Liver (tissue), 10 donors: ENCODE measurements around the gene TRPC4. TPM values are rescaled to one million over a fixed set of nuclear protein-coding genes. Genes with fewer than 3 reads are reported as not detected.
"Not testable (repeated sequence)": the region's sequence is repeated elsewhere in the genome, so short reads cannot be mapped to it uniquely, and the experiment has no call there.

ENCODE experiments used
- DNase-seq: peaks from one replicate; pipeline ENCODE4 v3.0.0-alpha.2; 2017; ENCODE audit warnings: low spot score
- H3K27ac ChIP-seq, 2 donors: one replicate each; pipeline ENCODE4 v1.7.0; 2013; ENCODE audit warnings: inconsistent platforms in 2 of 2, low read length in 2 of 2, control low read depth in 1 of 2, low read depth in 1 of 2, mild to moderate bottlenecking in 1 of 2
- H3K27me3 ChIP-seq, 4 donors: one replicate each; pipeline versions ENCODE4 v1.6.1 to v1.7.0; 2013; ENCODE audit warnings: low read length in 3 of 4, inconsistent platforms in 1 of 4, mild to moderate bottlenecking in 1 of 4, moderate library complexity in 1 of 4; ENCODE audit not compliant: control insufficient read depth in 4 of 4, insufficient read depth in 4 of 4
- H3K36me3 ChIP-seq, 4 donors: one replicate each; pipeline versions ENCODE4 v1.6.1 to v1.7.0; 2013; ENCODE audit warnings: low read length in 3 of 4, mild to moderate bottlenecking in 3 of 4, low read depth in 1 of 4, moderate library complexity in 1 of 4; ENCODE audit not compliant: control insufficient read depth in 4 of 4, insufficient read depth in 3 of 4
- H3K4me1 ChIP-seq, 4 donors: one replicate each; pipeline versions ENCODE4 v1.6.1 to v1.7.0; 2013; ENCODE audit warnings: low read length in 3 of 4, mild to moderate bottlenecking in 3 of 4, moderate library complexity in 1 of 4; ENCODE audit not compliant: control insufficient read depth in 4 of 4, insufficient read depth in 4 of 4
- H3K4me3 ChIP-seq, 3 donors: one replicate each; pipeline versions ENCODE4 v1.6.1 to v1.7.0; 2013; ENCODE audit warnings: low read length in 3 of 3, control low read depth in 1 of 3, low read depth in 1 of 3, mild to moderate bottlenecking in 1 of 3
- H3K9ac ChIP-seq, 2 donors: one replicate each; pipeline ENCODE4 v1.7.0; 2013; ENCODE audit warnings: low read length in 2 of 2, mild to moderate bottlenecking in 2 of 2, moderate library complexity in 2 of 2, control low read depth in 1 of 2, low read depth in 1 of 2
- H3K9me3 ChIP-seq, 4 donors: one replicate each; pipeline versions ENCODE4 v1.6.1 to v1.7.0; 2013; ENCODE audit warnings: low read length in 3 of 4; ENCODE audit not compliant: control insufficient read depth in 4 of 4
- ATF3 ChIP-seq: IDR thresholded peaks from 2 replicates; pipeline ENCODE4 v1.6.1; 2016; ENCODE audit warnings: antibody characterized with exemption
- FOXA1 ChIP-seq: IDR thresholded peaks from 2 replicates; pipeline ENCODE4 v1.6.1; 2016; ENCODE audit warnings: antibody characterized with exemption
- HNF4A ChIP-seq, 2 donors: conservative IDR thresholded peaks; 2 replicates each; pipeline ENCODE4 v1.6.1; 2016; ENCODE audit warnings: antibody characterized with exemption in 2 of 2, mild to moderate bottlenecking in 2 of 2
- JUND ChIP-seq, 2 donors: IDR thresholded peaks; 2 replicates each; pipeline ENCODE4 v1.6.1; 2016; ENCODE audit warnings: antibody characterized with exemption in 2 of 2
- YY1 ChIP-seq: IDR thresholded peaks from 2 replicates; pipeline ENCODE4 v1.6.1; 2016; ENCODE audit warnings: antibody characterized with exemption, mild to moderate bottlenecking
- WGBS: extraction: QIAGEN DNeasy Blood & Tissue Kit; methylation state at CpG from one replicate; pipeline ENCODE4 v1.1.7; 2013; 5-methylcytosine and 5-hydroxymethylcytosine counted together
- polyA plus RNA-seq, 2 donors: library from polyadenylated mRNA; stranded (reverse) in 1 of 2; unstranded in 1 of 2; fragments of 200-250 nt in 1 of 2; fragments of >200 nt in 1 of 2; fragmentation: Nextera tagmentation in 1 of 2; extraction: Ambion mirVana in 1 of 2; gene quantifications; one replicate each; pipeline versions ENCODE4 v1.2.1 to v1.2.3, GENCODE V29; 2013 to 2015
- small RNA-seq: library from RNA; depleted of rRNA; stranded (forward); fragments of <200 nt; gene quantifications from one replicate; pipeline ENCODE3, GENCODE V24; 2014
- total RNA-seq, 2 donors: library from RNA; depleted of rRNA; stranded (reverse); fragments of >200 nt; gene quantifications; one replicate each; pipeline ENCODE4 v1.2.3, GENCODE V29; 2014
- donor health status: healthy.
- donor health status: healthy.
- donor health status: healthy.
- donor health status: healthy.
- donor health status: healthy.

TRPC4 gene
- total and polyA plus RNA-seq, 4 donors: 0.04 to 0.17 (median 0.05) TPM; not detected in 1

- H3K27ac ChIP-seq: no peak overlapping the region
- H3K4me1 ChIP-seq: no peaks in the 10 kb centered on the region
- TF ChIP-seq YY1: no peak
- no peak for TF ChIP-seq ATF3
- no peak for TF ChIP-seq FOXA1
- no peak for TF ChIP-seq HNF4A (conservative IDR thresholded peaks at IDR 0.05)
- no peak overlapping the region for H3K4me3 ChIP-seq
- WGBS: 30% methylated on average over 2 of the region's 2 CpGs
- no peak overlapping the region for H3K9ac ChIP-seq
- DNase-seq: no peak
- H3K27me3 ChIP-seq: peaks cover 0 to 5% (median 0%) of the 10 kb centered on the region in 4 donors
- no peaks in the 10 kb centered on the region for H3K9me3 ChIP-seq
- H3K36me3 ChIP-seq: no peaks in the 10 kb centered on the region
These were observed 275.0 kb downstream of the TRPC4 start for GRCh38 chr13:37594550-37594949.

- H3K27ac ChIP-seq, H3K27me3 ChIP-seq, H3K9me3 ChIP-seq, H3K4me1 ChIP-seq, H3K36me3 ChIP-seq, H3K4me3 ChIP-seq, DNase-seq, H3K9ac ChIP-seq: not testable (repeated sequence)
- 80% methylated on average over 4 of the region's 4 CpGs for WGBS
These were observed 280.2 kb downstream of the TRPC4 start for GRCh38 chr13:37589381-37589780.

- WGBS: 49% methylated on average over 2 of the region's 2 CpGs
- TF ChIP-seq JUND (IDR thresholded peaks at IDR 0.05): no peak
- H3K4me1 ChIP-seq: no peaks in the 10 kb centered on the region
- H3K4me3 ChIP-seq: no peak overlapping the region
- H3K27me3 ChIP-seq: peaks cover 0 to 2% (median 0%) of the 10 kb centered on the region in 4 donors
- DNase-seq: no peak
- no peak overlapping the region for H3K9ac ChIP-seq
- no peak overlapping the region for H3K27ac ChIP-seq
- no peaks in the 10 kb centered on the region for H3K9me3 ChIP-seq
- H3K36me3 ChIP-seq: no peaks in the 10 kb centered on the region
These were observed 282.3 kb downstream of the TRPC4 start for GRCh38 chr13:37587236-37587635.

Small RNA genes lying within 50 kb of the gene (small RNA-seq; reads per million reads assigned to genes)
- not detected for gene RNA5SP26
